Suprapubic skin (tissue), 3 donors: ENCODE measurements around the gene SRSF11.

Experiments used
- CTCF ChIP-seq, 2 donors: fragments of 200-600 bp in 1 of 2; fragments of 450-650 bp in 1 of 2; sonication (generic) in 1 of 2; IDR thresholded peaks; one replicate each; pipeline ENCODE4 v1.5.1; 2016 to 2019; ENCODE audit warnings: antibody characterized with exemption in 2 of 2, mild to moderate bottlenecking in 1 of 2, moderate library complexity in 1 of 2
- POLR2A ChIP-seq, 2 donors: fragments of 450-650 bp; IDR thresholded peaks; one replicate each; pipeline ENCODE4 v1.6.1; 2017; ENCODE audit warnings: antibody characterized with exemption in 2 of 2, mild to moderate bottlenecking in 2 of 2, moderate library complexity in 2 of 2

- no peak for TF ChIP-seq CTCF (IDR thresholded peaks at IDR 0.05)
- TF ChIP-seq POLR2A (IDR thresholded peaks at IDR 0.05), result no peak
These were observed 7.5 kb downstream of the SRSF11 start for GRCh38 chr1:70228670-70229069.
